ENCODE results near the gene LSS. TPM values are rescaled to one million over a fixed set of nuclear protein-coding genes. Genes with fewer than 3 reads are reported as not detected.

LSS gene
- total and polyA plus RNA-seq, 2 experiments from 2014 or later, result 55.0 to 237 TPM

GRCh38 chr21:46222436-46223116 lies 6.0 kb downstream of the LSS start (continued):
- TF ChIP-seq, protein P1, sequence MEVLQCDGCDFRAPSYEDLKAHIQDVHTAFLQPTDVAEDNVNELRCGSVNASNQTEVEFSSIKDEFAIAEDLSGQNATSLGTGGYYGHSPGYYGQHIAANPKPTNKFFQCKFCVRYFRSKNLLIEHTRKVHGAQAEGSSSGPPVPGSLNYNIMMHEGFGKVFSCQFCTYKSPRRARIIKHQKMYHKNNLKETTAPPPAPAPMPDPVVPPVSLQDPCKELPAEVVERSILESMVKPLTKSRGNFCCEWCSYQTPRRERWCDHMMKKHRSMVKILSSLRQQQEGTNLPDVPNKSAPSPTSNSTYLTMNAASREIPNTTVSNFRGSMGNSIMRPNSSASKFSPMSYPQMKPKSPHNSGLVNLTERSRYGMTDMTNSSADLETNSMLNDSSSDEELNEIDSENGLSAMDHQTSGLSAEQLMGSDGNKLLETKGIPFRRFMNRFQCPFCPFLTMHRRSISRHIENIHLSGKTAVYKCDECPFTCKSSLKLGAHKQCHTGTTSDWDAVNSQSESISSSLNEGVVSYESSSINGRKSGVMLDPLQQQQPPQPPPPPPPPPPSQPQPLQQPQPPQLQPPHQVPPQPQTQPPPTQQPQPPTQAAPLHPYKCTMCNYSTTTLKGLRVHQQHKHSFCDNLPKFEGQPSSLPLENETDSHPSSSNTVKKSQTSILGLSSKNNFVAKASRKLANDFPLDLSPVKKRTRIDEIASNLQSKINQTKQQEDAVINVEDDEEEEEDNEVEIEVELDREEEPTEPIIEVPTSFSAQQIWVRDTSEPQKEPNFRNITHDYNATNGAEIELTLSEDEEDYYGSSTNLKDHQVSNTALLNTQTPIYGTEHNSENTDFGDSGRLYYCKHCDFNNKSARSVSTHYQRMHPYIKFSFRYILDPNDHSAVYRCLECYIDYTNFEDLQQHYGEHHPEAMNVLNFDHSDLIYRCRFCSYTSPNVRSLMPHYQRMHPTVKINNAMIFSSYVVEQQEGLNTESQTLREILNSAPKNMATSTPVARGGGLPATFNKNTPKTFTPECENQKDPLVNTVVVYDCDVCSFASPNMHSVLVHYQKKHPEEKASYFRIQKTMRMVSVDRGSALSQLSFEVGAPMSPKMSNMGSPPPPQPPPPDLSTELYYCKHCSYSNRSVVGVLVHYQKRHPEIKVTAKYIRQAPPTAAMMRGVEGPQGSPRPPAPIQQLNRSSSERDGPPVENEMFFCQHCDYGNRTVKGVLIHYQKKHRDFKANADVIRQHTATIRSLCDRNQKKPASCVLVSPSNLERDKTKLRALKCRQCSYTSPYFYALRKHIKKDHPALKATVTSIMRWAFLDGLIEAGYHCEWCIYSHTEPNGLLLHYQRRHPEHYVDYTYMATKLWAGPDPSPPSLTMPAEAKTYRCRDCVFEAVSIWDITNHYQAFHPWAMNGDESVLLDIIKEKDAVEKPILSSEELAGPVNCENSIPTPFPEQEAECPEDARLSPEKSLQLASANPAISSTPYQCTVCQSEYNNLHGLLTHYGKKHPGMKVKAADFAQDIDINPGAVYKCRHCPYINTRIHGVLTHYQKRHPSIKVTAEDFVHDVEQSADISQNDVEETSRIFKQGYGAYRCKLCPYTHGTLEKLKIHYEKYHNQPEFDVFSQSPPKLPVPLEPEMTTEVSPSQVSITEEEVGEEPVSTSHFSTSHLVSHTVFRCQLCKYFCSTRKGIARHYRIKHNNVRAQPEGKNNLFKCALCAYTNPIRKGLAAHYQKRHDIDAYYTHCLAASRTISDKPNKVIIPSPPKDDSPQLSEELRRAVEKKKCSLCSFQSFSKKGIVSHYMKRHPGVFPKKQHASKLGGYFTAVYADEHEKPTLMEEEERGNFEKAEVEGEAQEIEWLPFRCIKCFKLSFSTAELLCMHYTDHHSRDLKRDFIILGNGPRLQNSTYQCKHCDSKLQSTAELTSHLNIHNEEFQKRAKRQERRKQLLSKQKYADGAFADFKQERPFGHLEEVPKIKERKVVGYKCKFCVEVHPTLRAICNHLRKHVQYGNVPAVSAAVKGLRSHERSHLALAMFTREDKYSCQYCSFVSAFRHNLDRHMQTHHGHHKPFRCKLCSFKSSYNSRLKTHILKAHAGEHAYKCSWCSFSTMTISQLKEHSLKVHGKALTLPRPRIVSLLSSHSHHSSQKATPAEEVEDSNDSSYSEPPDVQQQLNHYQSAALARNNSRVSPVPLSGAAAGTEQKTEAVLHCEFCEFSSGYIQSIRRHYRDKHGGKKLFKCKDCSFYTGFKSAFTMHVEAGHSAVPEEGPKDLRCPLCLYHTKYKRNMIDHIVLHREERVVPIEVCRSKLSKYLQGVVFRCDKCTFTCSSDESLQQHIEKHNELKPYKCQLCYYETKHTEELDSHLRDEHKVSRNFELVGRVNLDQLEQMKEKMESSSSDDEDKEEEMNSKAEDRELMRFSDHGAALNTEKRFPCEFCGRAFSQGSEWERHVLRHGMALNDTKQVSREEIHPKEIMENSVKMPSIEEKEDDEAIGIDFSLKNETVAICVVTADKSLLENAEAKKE (CRISPR knock-in tag; IDR thresholded peaks at IDR 0.05), result no peak
- TF ChIP-seq NANOG (IDR thresholded peaks at IDR 0.05; ENCODE audit: borderline replicate concordance) (no peak), REST (IDR thresholded peaks at IDR 0.05; ENCODE audit: unreplicated experiment) (no peak), EZH2 (IDR thresholded peaks at IDR 0.05; ENCODE audit: low read depth, unreplicated experiment) (no peak), JUNB (IDR thresholded peaks at IDR 0.05; ENCODE audit: unreplicated experiment) (no peak)
- TF ChIP-seq, protein P2, sequence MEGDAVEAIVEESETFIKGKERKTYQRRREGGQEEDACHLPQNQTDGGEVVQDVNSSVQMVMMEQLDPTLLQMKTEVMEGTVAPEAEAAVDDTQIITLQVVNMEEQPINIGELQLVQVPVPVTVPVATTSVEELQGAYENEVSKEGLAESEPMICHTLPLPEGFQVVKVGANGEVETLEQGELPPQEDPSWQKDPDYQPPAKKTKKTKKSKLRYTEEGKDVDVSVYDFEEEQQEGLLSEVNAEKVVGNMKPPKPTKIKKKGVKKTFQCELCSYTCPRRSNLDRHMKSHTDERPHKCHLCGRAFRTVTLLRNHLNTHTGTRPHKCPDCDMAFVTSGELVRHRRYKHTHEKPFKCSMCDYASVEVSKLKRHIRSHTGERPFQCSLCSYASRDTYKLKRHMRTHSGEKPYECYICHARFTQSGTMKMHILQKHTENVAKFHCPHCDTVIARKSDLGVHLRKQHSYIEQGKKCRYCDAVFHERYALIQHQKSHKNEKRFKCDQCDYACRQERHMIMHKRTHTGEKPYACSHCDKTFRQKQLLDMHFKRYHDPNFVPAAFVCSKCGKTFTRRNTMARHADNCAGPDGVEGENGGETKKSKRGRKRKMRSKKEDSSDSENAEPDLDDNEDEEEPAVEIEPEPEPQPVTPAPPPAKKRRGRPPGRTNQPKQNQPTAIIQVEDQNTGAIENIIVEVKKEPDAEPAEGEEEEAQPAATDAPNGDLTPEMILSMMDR (conservative IDR thresholded peaks at IDR 0.05; ENCODE audit: low read depth in 2 of 2), result no peak
